ENCODE measurements around the gene DOCK10. TPM values are rescaled to one million over a fixed set of nuclear protein-coding genes. Genes with fewer than 3 reads are reported as not detected.

DOCK10 gene
- polyA plus RNA-seq = 9.3 TPM
- long read RNA-seq, donor 1 = 0 reads
- long read RNA-seq, donor 2, partial matches to known transcripts = 0 of 1 reads
- long read RNA-seq, donor 2, other reads (novel, unspliced or antisense) = 0 of 1 reads
- long read RNA-seq, donor 3 = 0 reads
- long read RNA-seq, donor 4 = 0 reads
- long read RNA-seq, donor 5, partial matches to known transcripts = 0 of 1 reads
- long read RNA-seq, donor 5, other reads (novel, unspliced or antisense) = 0 of 1 reads
- long read RNA-seq, donor 6, partial matches to known transcripts = 9 of 9 reads
- long read RNA-seq, donor 6, other reads (novel, unspliced or antisense) = 0 of 9 reads
- long read RNA-seq, donor 7, partial matches to known transcripts = 0 of 1 reads
- long read RNA-seq, donor 7, other reads (novel, unspliced or antisense) = 0 of 1 reads
- long read RNA-seq, donor 8, full-length matches to known transcripts = 1 of 7 reads
- long read RNA-seq, donor 8, partial matches to known transcripts = 6 of 7 reads
- long read RNA-seq, donor 8, other reads (novel, unspliced or antisense) = 0 of 7 reads
- long read RNA-seq, donor 9, partial matches to known transcripts = 6 of 6 reads
- long read RNA-seq, donor 9, other reads (novel, unspliced or antisense) = 0 of 6 reads
- long read RNA-seq, donor 10, full-length matches to known transcripts = 1 of 7 reads
- long read RNA-seq, donor 10, partial matches to known transcripts = 6 of 7 reads
- long read RNA-seq, donor 10, other reads (novel, unspliced or antisense) = 0 of 7 reads
- long read RNA-seq, donor 11, partial matches to known transcripts = 0 of 2 reads
- long read RNA-seq, donor 11, other reads (novel, unspliced or antisense) = 0 of 2 reads

DNA sequence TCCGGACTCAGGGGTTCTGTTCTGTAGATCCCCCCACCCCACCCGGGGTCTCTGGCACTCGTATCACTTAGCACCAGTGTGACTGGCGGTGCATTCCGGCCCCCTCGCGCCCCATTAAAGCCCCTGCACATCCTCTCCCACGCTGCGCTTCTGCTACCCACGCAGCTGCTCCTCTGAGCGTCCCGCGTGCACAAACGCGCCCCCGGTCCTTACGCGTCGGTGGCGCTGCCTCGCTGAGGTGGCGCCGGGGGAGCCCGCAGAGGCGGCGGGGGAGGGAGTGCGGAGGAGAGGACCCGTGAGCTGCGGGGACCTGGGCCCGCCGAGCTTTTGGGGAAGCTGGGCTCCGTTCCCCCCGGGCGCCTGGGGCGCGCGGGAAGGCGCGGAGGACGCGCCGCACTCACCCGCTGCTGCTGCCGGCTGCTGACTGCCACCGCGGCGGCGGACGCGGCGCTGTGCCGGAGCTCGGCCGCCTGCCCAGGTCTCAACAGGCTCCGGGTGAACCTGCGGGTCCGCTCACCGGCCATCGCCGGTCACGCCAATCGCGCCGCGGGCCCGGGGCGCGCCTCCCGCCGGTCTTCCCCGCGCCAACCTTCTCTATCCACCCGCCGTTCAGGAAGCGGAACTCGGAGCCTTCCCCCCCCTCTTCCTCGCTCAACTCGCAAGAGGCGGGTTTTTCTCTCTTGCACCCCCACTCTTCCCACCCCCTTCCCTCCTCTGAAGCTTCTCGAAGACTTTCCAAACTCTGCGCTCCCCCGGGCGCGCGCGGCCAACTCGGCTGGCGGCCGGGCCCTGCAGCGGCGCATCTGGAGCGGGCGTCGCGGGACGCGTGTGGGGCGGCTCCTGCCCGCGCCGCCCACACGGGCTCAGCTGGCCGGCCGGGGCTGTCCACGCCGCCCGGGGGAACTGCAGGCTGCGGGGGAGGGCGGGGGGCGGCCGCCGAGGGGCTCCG lies at the start of gene DOCK10:
DOCK10 (minus strand) TSS at position 618 of the 949 bp plus-strand sequence; CDS start at position 524, 94 bp downstream.
- H3K9me3 ChIP-seq (ENCODE audit: control insufficient read depth, low read depth, low read length) = no peaks in the 10 kb centered on the region
- no peaks in the 10 kb centered on the region for H3K4me1 ChIP-seq (ENCODE audit: control insufficient read depth, insufficient read depth, low read length)
- WGBS (ENCODE audit: insufficient coverage, low lambda C conversion rate) = no CpG with 5 or more reads among the region's 113 CpGs
- peaks cover 43% of the 10 kb centered on the region for H3K27me3 ChIP-seq (ENCODE audit: control insufficient read depth, insufficient read depth, low read length)
- H3K36me3 ChIP-seq (ENCODE audit: control insufficient read depth, insufficient read depth, low read length) = no peaks in the 10 kb centered on the region
- DNase-seq = peak; percentile 15 to 57
- peak within 1 kb of the TSS; percentile 47 for H3K4me3 ChIP-seq (ENCODE audit: low read length)
- peak within 1 kb of the TSS; percentile 5 for H3K27ac ChIP-seq (ENCODE audit: low read length)

DNA sequence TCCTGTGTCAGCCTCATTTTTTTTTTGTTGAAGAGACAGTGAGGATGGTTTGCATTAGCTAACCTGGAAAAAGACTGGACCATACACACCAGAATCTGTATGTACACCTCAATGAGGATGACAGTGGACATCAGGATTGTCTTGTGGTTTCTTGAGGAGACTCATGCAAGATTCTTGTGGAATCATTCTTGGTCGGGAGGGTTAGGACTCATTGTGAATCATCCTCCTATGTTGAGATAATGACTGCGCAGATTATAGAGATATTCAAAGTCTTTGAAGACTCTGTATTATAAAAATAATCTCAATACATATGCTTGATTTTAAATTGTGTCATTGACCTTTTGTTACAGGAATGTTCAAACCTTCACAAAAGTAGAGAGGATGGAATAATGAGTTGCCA lies 49.1 kb upstream of the DOCK10 start:
- no peaks in the 10 kb centered on the region for H3K4me1 ChIP-seq (ENCODE audit: control insufficient read depth, insufficient read depth, low read length)
- DNase-seq = no peak
- H3K4me3 ChIP-seq (ENCODE audit: low read length) = no peak overlapping the region
- no peaks in the 10 kb centered on the region for H3K9me3 ChIP-seq (ENCODE audit: control insufficient read depth, low read depth, low read length)
- H3K27me3 ChIP-seq (ENCODE audit: control insufficient read depth, insufficient read depth, low read length) = no peaks in the 10 kb centered on the region
- H3K27ac ChIP-seq (ENCODE audit: low read length) = no peak overlapping the region
- 100% methylated on average over 1 of the region's 2 CpGs for WGBS (ENCODE audit: insufficient coverage, low lambda C conversion rate)
- no peaks in the 10 kb centered on the region for H3K36me3 ChIP-seq (ENCODE audit: control insufficient read depth, insufficient read depth, low read length)

DNA sequence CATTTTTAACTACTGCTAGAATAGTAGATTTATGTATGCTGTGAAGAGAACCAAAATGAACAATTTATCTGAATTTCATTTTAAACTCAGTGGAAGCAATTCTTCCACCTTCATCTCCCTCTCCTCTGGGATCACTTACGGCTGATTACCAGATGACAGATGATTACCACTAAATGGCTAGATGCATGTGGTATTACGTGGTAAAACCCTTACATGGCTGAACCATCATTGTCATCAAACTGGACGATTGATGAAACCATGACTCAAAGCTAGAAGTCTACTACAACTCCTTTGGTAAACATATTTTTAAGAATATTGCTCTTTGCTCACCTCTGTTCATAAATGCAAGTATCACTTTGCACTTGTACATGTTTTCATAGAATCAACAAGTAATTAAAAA lies 48.5 kb upstream of the DOCK10 start:
- H3K27ac ChIP-seq (ENCODE audit: low read length) = no peak overlapping the region
- no peak for DNase-seq
- no peak overlapping the region for H3K4me3 ChIP-seq (ENCODE audit: low read length)
- H3K9me3 ChIP-seq (ENCODE audit: control insufficient read depth, low read depth, low read length) = no peaks in the 10 kb centered on the region
- no peaks in the 10 kb centered on the region for H3K36me3 ChIP-seq (ENCODE audit: control insufficient read depth, insufficient read depth, low read length)
- H3K27me3 ChIP-seq (ENCODE audit: control insufficient read depth, insufficient read depth, low read length) = no peaks in the 10 kb centered on the region
- no peaks in the 10 kb centered on the region for H3K4me1 ChIP-seq (ENCODE audit: control insufficient read depth, insufficient read depth, low read length)
- WGBS (ENCODE audit: insufficient coverage, low lambda C conversion rate) = no CpG with 5 or more reads among the region's 3 CpGs

DNA sequence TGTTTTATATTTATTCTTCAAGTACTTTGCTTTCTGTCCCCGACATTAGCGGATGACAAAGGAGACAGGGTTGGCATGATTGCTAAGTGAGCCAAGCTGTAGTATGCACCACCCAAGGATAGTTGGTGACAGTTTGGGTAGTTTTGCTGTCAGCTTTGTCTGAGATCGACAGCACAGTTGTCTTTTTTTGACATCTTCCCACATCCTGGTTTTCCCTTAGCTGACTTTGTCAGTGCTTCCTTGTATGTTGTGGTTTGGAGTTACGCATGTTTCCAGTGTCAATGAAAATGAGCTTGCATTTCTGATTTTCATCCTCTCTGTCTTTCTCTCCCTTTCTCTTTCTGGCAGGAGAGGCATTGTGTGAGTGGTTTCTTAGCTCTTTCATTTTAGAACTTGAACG lies 44.6 kb upstream of the DOCK10 start:
- Histone ChIP-seq H3K27me3 (ENCODE audit: control insufficient read depth, insufficient read depth, low read length) (no peaks in the 10 kb centered on the region), H3K4me3 (ENCODE audit: low read length) (no peak overlapping the region), H3K9me3 (ENCODE audit: control insufficient read depth, low read depth, low read length) (no peaks in the 10 kb centered on the region), H3K27ac (ENCODE audit: low read length) (no peak overlapping the region), H3K4me1 (ENCODE audit: control insufficient read depth, insufficient read depth, low read length) (no peaks in the 10 kb centered on the region), H3K36me3 (ENCODE audit: control insufficient read depth, insufficient read depth, low read length) (no peaks in the 10 kb centered on the region)
- no peak for DNase-seq
- no CpG with 5 or more reads among the region's 5 CpGs for WGBS (ENCODE audit: insufficient coverage, low lambda C conversion rate)

DNA sequence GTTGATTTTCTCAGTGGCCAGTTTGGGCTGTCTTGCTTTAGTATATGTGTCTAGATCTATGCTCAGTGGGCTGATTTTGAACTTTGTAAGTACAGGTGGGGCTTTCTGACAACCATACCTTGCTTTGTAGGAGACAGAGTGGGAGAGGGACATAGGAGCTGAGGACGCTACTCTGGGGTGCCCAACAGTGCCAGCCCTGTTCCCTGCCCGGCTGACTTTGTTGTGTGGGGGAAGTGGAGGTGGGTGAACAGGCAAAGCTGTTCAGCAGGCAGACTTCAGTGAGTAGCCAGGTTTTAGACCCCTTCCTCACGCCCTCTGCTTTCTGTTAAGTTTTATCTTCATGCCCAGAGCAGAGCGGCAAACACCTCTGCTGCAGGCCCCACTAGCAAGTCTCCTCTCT lies 44.2 kb upstream of the DOCK10 start:
- Histone ChIP-seq H3K9me3 (ENCODE audit: control insufficient read depth, low read depth, low read length) (no peaks in the 10 kb centered on the region), H3K4me1 (ENCODE audit: control insufficient read depth, insufficient read depth, low read length) (no peaks in the 10 kb centered on the region), H3K36me3 (ENCODE audit: control insufficient read depth, insufficient read depth, low read length) (no peaks in the 10 kb centered on the region), H3K27ac (ENCODE audit: low read length) (no peak overlapping the region), H3K27me3 (ENCODE audit: control insufficient read depth, insufficient read depth, low read length) (no peaks in the 10 kb centered on the region), H3K4me3 (ENCODE audit: low read length) (no peak overlapping the region)
- WGBS (ENCODE audit: insufficient coverage, low lambda C conversion rate) = 100% methylated on average over 1 of the region's 4 CpGs
- no peak for DNase-seq

DNA sequence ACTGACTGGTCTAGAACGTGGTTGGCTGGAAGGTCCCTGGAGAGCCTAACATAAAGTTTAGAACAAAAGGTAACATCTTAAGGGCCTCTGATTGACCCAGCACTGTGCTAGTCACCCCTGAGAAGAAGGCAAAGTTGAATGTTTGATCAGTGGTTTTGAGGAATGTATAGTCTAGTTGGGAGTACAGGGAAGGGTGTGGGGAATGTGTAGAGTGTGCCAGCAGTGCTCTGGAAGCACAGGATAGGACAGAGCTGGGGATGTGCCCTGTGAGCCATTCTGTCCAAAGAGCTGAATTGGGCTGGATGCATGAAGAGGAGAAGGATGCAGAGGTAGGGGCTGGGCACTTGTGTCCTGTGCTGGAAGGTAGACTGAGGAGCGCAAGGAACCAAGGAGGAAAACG lies 41.0 kb upstream of the DOCK10 start:
- Histone ChIP-seq H3K27ac (ENCODE audit: low read length) (no peak overlapping the region), H3K9me3 (ENCODE audit: control insufficient read depth, low read depth, low read length) (no peaks in the 10 kb centered on the region), H3K4me1 (ENCODE audit: control insufficient read depth, insufficient read depth, low read length) (no peaks in the 10 kb centered on the region), H3K36me3 (ENCODE audit: control insufficient read depth, insufficient read depth, low read length) (no peaks in the 10 kb centered on the region), H3K27me3 (ENCODE audit: control insufficient read depth, insufficient read depth, low read length) (no peaks in the 10 kb centered on the region), H3K4me3 (ENCODE audit: low read length) (no peak overlapping the region)
- no peak for DNase-seq
- 100% methylated on average over 1 of the region's 3 CpGs for WGBS (ENCODE audit: insufficient coverage, low lambda C conversion rate)

DNA sequence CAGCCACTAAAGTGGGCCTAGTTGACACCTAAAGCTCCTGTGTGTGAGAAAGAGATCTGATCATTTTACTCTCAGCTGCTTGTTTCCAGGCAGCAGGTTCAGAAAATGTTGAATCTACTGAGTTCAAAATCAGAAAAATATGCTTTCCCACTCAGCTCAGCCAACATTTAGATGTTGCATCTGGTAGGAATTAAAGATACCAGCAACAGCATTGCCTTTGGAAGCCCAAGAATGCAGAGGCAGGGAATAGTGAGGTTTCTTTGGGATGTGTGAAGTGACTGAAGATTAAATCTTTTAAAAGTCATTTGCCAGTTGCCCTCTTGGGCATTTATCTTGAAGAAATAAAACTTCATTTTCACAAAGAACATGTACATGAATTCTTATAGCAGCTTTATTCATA lies 33.9 kb upstream of the DOCK10 start:
- no peak for DNase-seq
- H3K27me3 ChIP-seq (ENCODE audit: control insufficient read depth, insufficient read depth, low read length) = no peaks in the 10 kb centered on the region
- H3K27ac ChIP-seq (ENCODE audit: low read length) = no peak overlapping the region
- no peak overlapping the region for H3K4me3 ChIP-seq (ENCODE audit: low read length)
- no peaks in the 10 kb centered on the region for H3K9me3 ChIP-seq (ENCODE audit: control insufficient read depth, low read depth, low read length)
- no peaks in the 10 kb centered on the region for H3K4me1 ChIP-seq (ENCODE audit: control insufficient read depth, insufficient read depth, low read length)
- no peaks in the 10 kb centered on the region for H3K36me3 ChIP-seq (ENCODE audit: control insufficient read depth, insufficient read depth, low read length)

DNA sequence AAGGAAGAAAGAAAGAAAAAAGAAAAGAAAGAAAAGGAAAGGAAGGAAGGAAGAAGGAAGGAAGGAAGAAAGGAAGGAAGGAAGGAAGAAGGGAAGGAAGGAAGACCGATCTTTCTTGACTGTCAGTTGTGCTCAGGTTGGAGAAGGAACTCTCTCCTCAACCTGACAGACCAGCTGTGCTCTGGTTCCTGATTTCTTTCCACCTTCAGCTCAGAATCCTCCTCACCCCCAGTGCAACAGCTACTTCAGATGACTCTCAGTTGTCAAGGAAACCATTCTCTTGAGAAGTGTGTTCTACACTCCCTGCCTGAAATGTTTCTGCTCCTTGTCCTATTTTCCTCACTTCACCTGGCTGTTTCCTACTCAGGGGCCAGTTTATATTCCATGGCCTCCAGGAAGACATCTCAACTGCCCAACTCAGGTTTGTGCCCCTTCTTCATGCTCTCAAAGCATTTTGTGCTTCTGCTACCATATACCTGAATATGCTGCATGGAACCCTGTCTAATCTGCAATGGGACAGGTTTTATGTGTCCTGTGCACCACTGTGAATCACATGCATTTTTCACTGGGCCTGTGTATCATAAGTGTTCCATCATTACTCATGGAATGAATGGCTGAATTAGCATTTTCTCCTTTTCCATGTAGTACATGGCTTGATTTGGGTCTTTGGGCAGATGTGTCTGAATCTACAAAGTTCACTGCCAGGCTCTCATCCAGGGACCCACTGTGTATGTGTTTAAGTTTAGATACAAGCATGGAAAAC lies 32.8 kb upstream of the DOCK10 start:
- no CpG with 5 or more reads among the region's 1 CpG for WGBS (ENCODE audit: insufficient coverage, low lambda C conversion rate)

DNA sequence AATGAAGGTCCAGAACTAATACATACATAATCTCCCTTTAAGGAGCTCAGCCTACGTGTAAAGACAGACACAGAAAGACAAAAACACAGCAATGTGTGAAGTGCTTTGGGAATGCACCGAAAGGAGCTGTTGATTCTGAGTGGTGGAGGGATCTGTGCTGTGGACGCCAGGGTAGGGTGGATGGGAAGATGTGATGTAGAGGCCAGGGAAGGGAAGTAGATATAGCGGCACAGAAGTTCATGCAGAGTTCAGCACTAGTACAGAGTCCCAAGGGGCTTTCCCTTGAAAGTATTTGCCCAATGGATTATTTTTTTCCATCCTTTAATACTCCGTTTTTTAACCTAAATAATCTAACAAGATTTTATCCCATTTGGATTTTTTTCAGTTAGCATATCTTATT lies 32.1 kb upstream of the DOCK10 start:
- H3K36me3 ChIP-seq (ENCODE audit: control insufficient read depth, insufficient read depth, low read length) = no peaks in the 10 kb centered on the region
- no peak for DNase-seq
- no peaks in the 10 kb centered on the region for H3K27me3 ChIP-seq (ENCODE audit: control insufficient read depth, insufficient read depth, low read length)
- no peak overlapping the region for H3K27ac ChIP-seq (ENCODE audit: low read length)
- H3K4me1 ChIP-seq (ENCODE audit: control insufficient read depth, insufficient read depth, low read length) = no peaks in the 10 kb centered on the region
- H3K9me3 ChIP-seq (ENCODE audit: control insufficient read depth, low read depth, low read length) = no peaks in the 10 kb centered on the region
- WGBS (ENCODE audit: insufficient coverage, low lambda C conversion rate) = 96% methylated on average over 2 of the region's 5 CpGs
- H3K4me3 ChIP-seq (ENCODE audit: low read length) = no peak overlapping the region

More for the DNA sequence above, 32.8 kb upstream of the DOCK10 start:
- Histone ChIP-seq H3K4me3 (ENCODE audit: low read length) (no peak overlapping the region), H3K27ac (ENCODE audit: low read length) (no peak overlapping the region), H3K36me3 (ENCODE audit: control insufficient read depth, insufficient read depth, low read length) (no peaks in the 10 kb centered on the region), H3K27me3 (ENCODE audit: control insufficient read depth, insufficient read depth, low read length) (no peaks in the 10 kb centered on the region), H3K9me3 (ENCODE audit: control insufficient read depth, low read depth, low read length) (no peaks in the 10 kb centered on the region), H3K4me1 (ENCODE audit: control insufficient read depth, insufficient read depth, low read length) (no peaks in the 10 kb centered on the region)
- no peak for DNase-seq

Measured in large intestine (tissue), 12 donors.